Measurements from ENCODE around the gene GGA3. TPM values are rescaled to one million over a fixed set of nuclear protein-coding genes. Genes with fewer than 3 reads are reported as not detected.

GGA3 gene, protein sequence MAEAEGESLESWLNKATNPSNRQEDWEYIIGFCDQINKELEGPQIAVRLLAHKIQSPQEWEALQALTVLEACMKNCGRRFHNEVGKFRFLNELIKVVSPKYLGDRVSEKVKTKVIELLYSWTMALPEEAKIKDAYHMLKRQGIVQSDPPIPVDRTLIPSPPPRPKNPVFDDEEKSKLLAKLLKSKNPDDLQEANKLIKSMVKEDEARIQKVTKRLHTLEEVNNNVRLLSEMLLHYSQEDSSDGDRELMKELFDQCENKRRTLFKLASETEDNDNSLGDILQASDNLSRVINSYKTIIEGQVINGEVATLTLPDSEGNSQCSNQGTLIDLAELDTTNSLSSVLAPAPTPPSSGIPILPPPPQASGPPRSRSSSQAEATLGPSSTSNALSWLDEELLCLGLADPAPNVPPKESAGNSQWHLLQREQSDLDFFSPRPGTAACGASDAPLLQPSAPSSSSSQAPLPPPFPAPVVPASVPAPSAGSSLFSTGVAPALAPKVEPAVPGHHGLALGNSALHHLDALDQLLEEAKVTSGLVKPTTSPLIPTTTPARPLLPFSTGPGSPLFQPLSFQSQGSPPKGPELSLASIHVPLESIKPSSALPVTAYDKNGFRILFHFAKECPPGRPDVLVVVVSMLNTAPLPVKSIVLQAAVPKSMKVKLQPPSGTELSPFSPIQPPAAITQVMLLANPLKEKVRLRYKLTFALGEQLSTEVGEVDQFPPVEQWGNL
- 12.6 and 33.7 TPM in 2 replicates for total RNA-seq

DNA sequence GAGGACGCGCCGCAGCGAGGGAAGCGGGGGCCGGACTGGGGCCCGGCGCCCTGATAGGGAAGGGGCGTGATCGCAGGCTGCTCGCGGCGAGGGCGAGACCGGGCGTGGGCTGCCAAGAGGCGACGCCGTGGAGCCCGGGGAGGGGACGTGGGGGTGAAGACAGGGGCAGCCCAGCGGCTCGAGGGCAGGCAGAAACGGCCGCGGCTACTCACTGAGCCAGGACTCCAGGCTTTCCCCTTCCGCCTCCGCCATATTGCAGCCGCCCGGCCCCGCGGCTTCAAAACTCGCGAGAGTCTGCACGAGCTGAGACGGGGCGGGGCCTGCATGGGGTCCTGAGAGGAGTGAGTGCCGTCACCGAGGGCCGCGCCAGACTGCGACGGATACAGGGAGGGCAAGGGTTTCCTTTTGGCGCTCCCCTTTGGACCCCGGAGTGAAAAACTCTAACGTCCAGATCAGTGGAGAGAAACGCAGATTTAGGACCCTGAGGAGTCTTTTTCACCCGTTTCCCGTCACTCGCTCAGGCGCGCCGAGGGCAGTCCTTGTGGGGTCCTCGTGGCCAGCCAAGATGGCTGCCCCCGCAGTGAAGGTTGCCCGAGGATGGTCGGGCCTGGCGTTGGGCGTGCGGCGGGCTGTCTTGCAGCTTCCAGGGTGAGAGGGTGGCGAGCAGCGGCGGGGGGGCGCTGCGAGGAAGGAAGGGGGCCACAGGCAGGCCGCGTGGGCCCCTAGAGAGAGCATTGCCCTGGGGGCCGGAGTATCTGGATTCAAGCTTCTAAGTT lies at the start of gene GGA3, which contains the start of gene MRPS7:
Gene GGA3, minus strand, starts transcription at position 271 of the 776 bp plus-strand sequence. Its CDS starts 19 bp downstream, at position 252.
Gene MRPS7, plus strand, starts transcription at position 544 of the 776 bp plus-strand sequence. Its CDS starts 22 bp downstream, at position 566.

GRCh38 chr17:75289115-75289831 lies 27.9 kb upstream of the GGA3 start, which contains the start of gene SLC25A19:
SLC25A19 (minus strand) TSS chr17:75289433; CDS start chr17:75286764, 2,669 bp downstream.

GRCh38 chr17:75270966-75271232 lies 9.5 kb upstream of the GGA3 start, which contains the start of gene MIF4GD:
MIF4GD (minus strand) TSS chr17:75271231; CDS start chr17:75270195, 1,036 bp downstream.

GRCh38 chr17:75205037-75205792 lies 56.2 kb downstream of the GGA3 start, which contains the start of gene NUP85:
NUP85 (plus strand) TSS chr17:75205679; CDS start chr17:75205762, 83 bp downstream.

Other genes with a start within 250 kb of the GGA3 start
- gene MRPL58, start 248.9 kb downstream of the GGA3 start, total RNA-seq, result 20.9 and 26.7 TPM in 2 replicates
- gene ATP5PD, start 214.6 kb downstream of the GGA3 start, total RNA-seq, result 159 and 181 TPM in 2 replicates
- 8.5 and 13.8 TPM in 2 replicates for gene KCTD2, start 214.4 kb downstream of the GGA3 start, total RNA-seq
- 19.1 and 20.5 TPM in 2 replicates for gene SLC16A5, start 173.7 kb downstream of the GGA3 start, total RNA-seq
- gene ARMC7, start 151.6 kb downstream of the GGA3 start, total RNA-seq, result 2.7 and 4.3 TPM in 2 replicates
- 14.8 and 56.7 TPM in 2 replicates for gene NT5C, start 129.9 kb downstream of the GGA3 start, total RNA-seq
- gene JPT1, start 107.1 kb downstream of the GGA3 start, total RNA-seq, result 159 and 172 TPM in 2 replicates
- 56.1 and 60.5 TPM in 2 replicates for gene SUMO2, start 78.6 kb downstream of the GGA3 start, total RNA-seq
- gene NUP85, start 55.9 kb downstream of the GGA3 start, total RNA-seq, result 14.4 and 25.3 TPM in 2 replicates
- 51.7 and 77.2 TPM in 2 replicates for gene MRPS7, start 273 bp upstream of the GGA3 start, total RNA-seq
- gene MIF4GD, start 9.6 kb upstream of the GGA3 start, total RNA-seq, result 14.2 and 37.6 TPM in 2 replicates
- gene SLC25A19, start 27.8 kb upstream of the GGA3 start, total RNA-seq, result 10.4 and 18.8 TPM in 2 replicates
- 95.1 and 108 TPM in 2 replicates for gene GRB2, start 144.1 kb upstream of the GGA3 start, total RNA-seq
- 12.0 and 37.5 TPM in 2 replicates for gene TMEM94, start 195.0 kb upstream of the GGA3 start, total RNA-seq